HL-60/S4 treated with retinoic acid at 250 ng/mL for 4 days and 3 days (cell line): ENCODE data around the gene CDH4.
"Not testable (repeated sequence)": the region's sequence is repeated elsewhere in the genome, so short reads cannot be mapped to it uniquely, and the experiment has no call there.

Experiments
- in situ Hi-C: fragments of 300-500 bp; cut with MboI; formaldehyde crosslinking; loops from 2 replicates; pipeline ENCODE4 v1.7.0; 2022; ENCODE audit warnings: low sequenced_read_pairs

CDH4 gene

DNA sequence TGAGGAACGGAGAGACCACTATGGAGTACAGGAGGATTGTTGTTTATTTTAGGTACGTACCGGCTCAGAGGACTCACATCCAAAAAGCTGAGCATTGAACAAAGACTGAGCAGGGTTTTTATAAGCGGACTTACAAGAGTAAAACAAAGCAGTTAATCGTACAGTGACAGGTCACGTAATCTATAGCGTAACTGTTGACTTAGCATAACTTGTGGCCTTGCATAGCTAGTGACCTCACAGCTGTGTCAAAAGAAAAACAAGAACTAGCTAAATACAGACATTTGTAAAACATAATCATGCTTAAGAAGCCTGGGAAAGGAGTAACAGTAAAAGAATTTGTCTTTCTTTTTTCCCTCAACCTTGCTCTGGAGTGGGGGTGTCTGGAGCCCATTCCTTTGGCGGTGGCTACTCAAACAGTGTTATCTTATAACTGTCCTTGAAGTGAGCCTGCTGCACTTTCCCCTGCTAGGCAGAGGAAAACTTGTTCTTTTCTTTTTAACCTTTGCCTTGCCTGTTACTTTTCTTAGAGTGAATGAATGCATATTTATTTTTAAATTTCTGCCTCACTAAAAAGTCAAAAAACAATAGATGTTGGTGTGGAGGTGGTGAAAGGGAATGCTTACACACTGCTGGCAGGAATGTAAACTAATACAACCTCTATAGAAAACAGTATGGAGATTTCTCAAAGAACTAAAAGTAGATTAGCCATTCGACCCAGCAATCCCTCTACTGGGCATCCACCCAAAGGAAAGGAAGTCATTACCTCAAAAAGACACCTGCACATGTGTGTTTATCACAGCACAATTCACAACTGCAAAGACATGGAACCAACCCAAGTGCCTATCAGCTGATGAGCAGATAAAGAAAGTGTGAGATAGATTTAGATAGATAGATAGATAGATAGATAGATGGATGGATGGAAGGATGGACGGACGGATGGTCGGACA is 704.6 kb downstream of the CDH4 start:
- in situ Hi-C loops: no loop called here

DNA sequence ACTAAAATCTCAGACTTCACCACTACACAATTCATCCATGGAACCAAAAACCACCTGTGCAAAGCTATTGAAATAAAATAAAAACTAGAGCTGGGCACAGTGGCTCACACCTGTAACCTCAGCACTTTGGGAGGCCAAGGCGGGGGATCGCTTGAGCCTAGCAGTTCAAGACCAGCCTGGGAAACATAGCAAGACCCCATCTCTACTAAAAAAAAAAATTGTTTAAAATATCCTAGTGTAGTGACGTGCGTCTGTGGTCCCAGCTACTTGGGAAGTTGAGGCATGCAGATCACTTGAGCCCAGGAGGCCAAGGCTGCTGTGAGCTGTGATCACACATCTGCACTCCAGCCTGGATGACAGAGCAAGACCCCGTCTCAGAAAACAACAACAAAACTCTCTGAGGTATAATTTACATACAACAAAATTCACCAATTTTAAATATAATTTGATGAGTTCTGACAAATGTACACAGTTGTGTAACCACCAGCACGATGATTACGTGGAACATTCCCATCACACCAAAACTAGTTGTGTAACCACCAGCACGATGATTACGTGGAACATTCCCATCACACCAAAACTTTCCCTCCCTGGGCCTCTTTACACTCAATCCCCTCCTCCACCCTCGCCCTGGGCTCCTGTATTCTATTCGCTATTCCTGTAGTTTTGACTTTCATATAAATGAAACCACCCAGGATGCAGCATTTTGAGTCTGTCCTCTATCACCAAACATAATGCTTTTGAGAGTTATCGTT is 706.1 kb downstream of the CDH4 start:
- in situ Hi-C loops: no loop called here

DNA sequence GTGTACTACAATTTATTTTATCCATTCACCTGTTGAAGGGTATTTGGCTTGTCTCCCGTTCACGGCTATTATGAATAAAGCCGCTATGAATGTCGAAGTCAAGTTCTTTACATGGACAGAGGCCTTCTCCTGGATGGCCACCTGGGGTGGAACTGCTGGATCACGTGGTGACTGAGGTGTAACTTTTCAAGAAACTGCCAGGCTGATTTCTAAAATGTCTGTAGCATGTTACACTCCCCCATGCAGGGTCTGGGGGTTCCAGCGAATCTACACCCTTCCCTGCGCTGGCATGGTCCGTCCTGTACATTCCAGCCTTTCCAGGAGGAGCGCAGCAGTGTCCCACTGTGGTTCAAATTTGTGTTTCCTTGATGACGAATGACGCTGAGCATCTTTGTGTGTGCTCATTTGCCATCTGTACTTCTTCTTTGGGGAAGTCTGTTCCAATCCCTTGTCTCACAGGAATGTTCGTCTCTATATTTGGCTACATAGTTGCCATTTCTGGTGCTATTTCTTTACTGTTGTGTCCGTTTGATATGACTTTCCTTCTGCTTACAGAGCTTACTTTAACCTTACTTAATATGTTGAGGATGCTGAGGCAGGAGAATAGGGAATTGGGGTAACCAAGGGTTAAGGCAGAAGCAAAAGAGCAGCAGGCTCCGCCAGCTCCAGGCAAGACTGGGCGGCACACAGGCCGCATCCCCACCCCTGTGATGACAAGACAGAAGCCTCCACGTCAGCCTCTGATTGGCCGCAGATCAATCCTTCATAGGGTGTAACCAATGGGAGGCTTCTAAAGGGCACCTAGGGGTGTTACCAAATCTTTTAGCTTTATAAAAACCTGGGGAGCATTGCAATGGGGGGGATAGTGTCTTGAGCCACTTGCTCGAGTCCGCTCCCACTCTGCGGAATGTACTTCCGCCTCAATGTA is 707.0 kb downstream of the CDH4 start:
- in situ Hi-C loops: no loop called here

DNA sequence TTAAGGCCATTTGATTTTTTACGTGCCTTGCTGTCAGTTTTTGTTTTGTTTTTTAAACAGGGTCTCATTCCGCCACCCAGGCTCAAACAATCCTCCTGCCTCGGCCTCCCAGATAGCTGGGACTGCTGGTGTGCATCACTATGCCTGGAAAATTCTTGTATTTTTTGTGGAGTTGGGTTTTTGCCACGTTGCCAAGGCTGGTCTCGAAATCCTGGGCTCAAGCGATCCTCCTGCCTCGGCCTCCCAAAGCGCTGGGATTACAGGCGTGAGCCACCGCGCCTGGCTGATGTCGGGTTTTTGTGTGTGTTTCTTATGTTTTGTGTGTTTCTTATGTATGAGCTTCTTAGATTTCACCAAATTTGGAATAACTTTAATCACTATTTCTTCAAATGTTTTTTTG is 708.8 kb downstream of the CDH4 start:
- in situ Hi-C loops: no loop called here

DNA sequence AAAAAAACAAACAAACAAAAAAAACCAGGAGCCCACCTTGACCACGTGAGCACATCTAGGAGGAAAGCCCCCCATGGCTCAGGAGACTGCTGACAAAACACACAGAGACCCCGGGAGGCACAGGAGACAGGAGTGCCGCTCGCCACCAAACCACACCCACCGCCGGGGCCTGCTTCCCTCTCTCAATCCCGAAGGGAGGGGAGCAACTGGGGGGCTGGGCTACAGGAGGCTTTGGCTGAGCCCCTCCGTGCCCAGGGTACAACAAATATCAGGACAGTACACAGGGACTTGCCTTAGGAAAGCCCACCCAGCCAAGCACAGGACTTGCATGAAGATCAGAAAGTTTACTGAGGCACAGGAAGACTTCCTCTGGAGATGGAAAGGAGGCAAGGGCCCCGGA is 711.1 kb downstream of the CDH4 start:
- in situ Hi-C loops: no loop called here

DNA sequence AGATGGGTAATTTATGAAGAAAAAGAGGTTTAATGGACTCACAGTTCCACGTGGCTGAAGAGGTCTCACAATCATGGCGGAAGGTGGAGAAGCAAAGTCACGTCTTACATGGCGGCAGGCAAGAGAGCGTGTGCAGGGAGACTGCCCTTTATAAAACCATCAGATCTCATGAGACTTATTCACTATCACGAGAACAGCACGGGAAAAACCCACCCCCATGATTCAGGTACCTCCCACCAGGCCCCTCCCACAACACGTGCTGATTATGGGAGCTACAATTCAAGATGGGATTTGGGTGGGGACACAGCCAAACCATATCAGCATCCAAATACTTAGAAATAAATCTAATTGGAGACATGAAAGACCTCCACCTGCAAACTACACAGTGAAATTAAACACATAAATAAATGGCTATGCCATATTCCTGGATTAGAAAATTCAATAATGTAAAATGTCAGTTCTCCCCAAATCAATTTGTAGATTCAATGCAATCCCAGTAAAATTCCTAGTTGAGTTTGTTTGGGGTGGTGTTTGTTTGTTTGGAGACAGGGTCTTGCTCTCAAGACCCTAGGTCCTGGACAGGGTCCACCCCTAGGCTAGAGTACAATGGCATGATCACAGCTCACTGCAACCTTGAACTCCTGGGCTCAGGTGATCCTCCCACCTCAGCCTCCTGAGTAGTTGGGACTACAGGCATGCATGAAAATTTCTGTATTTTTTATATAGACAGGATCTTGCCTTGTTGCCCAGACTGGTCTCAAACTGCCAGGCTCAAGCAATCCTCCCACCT is 712.0 kb downstream of the CDH4 start:
- in situ Hi-C loops: no loop called here

DNA sequence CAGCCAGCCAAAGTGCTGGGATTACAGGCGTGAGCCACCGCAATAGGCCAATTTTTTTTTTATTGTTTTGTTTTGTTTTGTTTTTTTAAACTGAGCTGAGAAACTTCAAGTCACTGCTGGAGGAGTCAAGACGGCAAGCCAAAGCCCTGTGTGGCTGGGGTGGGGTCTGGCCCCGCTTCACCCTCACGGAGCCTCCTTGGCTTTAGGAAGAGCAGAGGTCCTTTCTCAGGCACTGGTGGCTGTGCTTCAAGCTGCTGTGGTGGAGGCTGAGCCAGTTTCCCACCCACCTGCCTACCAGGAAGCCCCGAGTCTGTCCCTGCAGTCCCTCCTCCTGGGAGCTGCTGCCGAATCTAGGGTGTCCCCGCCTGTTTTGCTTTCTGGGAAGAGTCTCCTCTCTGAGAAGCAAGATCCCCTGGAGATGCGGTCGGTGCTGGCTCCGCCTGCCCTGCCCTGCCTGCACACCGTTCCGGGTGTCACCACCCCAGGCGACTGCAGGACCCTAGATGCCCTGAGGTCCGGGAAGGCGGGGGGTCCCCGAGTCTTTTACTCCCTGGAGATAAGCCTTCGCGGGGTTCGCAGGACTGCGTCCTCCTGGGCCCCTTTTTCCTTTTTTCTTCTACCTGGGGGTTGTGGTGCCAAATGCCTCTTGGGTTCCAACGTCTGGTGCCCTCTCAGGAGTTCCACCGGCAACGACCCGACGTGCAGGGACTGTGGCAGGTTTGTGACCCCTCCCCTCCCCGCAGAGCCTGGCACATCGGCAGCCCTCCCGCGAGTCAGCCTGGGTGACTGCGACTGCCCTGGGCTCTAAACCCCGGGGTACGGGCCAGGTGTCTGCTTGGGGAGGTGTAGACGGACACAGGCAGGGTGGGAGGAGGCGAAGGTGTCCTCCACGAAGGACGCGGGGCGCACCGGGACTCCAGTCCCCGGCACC is 712.9 kb downstream of the CDH4 start:
- in situ Hi-C loops: no loop called here

DNA sequence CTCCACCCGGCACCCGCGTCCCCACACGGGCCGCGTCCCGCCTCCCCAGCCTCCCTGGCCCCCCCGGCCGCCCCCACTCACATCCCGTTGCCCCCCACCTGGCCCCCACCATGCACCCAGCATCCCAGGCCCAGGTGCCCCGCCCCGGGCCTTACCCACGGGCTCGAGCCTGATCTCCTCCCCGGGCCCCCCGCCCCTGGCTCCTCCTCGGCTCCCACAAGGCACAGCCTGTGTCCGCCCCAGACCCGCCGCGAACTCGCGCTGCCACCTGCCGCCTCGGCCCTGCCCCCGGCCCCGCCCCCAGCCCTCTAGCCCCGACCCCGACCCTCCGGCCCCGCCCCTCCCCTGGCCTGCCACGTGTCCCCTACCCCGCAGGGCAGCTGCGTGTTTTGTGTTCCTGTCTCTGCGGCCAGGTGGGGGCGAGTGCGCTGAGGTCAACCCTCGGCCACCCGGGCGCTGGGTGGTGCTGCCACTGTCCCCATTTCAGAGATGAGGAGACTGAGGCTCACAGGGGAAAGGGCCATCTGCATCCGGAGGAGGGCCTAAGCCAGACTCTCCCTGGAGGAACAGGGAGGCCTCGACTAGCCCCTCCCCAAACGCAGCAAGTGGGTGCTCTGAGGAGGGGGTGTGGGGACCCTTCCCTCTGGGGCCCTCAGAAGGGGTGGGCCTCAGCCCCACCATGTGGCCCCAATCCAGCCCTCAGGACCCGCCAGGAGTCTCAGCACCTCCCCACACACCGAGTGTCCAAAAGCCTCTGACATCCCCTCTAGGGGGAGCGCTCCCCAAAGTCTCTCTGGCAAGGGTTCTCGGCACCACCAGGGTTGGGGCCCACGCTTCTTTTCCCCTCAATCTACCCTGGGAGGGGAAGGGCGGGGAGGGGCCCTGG is 713.8 kb downstream of the CDH4 start:
- in situ Hi-C loops: no loop called here

DNA sequence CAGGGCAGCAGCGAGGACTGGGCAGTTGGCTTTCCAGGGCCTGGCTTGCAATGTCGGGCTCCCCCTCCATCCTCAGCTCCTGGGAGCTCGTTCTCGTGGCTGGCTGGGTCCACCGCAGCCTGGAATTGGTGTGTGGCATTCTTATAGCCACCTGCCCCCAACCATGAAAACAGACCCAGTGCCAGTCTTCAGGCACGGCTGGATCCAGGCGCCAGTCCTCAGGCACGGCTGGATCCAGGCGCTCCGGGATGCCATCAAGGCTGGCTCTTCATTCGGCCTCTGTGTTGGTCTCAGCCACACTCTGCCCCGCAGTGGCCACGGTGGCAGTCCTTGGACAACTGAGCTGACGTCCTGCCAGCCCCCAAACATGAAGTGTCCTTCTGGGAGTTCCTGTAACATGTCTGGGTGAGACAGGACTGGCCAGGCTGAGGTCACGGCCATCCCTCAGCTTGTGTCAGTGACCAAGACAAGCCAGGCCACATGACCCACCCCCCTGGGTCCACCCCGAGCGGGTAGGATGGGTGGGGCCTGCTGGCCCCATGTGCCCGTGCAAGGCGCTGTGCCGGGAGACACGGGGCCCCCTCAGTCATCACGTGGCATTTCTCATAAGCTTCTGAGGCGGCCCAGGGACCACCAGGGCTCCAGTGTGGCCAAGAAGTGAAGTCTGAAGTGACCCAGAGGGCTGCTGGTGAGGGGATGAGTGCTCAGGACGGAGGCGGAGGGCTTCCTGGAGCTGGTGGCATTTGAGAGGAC is 714.6 kb downstream of the CDH4 start:
- in situ Hi-C loops: no loop called here

DNA sequence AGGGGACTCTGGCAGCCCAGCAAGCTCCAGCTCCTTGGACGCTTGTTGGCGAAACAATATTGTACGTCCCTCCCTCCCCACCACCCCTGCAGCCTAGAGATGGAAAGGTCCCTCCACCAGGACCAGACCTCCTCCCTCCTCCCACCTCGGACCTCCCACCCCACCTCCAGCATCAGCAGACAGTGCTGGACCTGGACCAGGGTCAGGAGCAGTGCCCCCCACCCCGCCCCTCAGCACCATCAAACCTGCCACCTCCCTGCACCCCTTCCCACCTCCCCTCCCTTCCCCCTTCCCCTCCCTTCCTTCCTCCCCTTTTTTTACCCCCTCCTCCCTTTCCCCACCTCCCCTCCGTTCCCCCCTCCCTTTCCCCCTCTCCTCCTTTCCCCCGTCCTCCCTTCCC is 715.2 kb downstream of the CDH4 start:
- in situ Hi-C loops: no loop called here

DNA sequence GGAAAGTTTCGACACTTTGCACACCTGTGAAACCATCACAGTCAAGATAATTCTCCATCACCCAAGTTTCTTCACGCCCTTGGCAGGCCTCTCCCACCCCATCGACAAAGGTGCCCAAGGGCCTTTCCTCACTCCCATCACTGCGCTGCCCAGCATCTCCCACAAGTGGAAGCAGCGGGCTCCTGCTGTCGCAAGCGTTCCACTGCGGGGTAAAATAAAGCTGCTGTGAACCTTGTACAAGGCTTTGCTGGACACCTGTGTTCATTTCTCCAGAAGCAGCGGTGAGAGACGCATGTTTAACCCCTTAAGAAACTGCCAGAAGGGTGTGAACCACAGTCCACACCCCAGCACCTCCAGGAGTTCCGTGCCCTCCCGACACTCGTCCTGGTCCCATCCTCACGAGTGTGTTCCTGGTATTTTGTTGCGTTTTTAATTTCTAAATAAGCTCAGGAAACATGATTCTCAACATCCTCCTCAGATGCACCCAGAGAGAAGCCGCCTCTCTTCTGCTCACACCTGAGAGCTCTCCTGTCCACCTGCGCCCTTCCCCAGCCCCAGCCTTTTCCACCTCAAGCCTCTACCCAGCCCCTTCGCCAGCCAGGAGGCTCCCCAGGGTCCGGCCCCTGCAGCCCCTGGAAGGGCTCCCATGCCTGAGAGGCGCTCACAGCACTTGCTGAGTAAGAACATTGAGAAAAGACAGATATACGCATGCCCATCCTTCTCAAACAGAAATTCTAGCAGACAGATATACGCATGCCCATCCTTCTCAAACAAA is 716.2 kb downstream of the CDH4 start:
- in situ Hi-C loops: no loop called here

DNA sequence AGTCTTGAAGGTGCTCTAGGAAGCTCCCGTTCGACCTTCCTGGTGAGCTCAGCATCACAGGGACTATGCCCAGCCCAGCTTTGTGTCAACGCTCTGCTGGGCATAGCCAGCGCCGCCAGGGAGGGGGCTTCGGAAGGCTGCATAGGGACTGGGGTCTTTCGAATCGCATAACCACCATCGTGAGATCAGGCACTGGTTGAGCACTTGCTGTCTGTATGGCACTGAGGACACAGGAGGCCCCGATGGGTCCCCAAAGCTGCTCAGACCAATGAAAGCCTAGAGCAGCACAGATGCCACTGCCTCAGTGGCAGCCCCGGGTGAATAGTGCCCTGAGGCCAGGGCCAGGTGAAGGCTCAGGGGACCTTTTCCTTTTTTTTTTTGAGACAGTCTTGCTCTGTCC is 716.9 kb downstream of the CDH4 start:
- in situ Hi-C loops: no loop called here

DNA sequence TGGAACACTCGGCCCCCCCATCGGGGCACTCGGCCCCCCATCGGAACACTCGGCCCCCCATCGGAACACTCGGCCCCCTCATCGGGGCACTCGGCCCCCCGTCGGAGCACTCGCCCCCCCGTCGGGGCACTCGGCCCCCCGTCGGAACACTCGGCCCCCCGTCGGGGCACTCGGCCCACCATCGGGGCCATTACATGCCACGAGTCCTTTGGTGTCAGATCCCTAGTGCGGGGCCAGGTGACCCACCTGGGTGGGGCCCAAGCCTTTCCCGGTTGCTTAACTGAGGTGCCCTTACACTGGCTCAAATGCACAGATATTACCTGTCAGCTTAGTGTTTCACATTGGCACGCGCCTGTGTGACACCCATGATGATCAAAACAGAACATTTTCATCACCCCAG is 717.7 kb downstream of the CDH4 start:
- in situ Hi-C loops: no loop called here

DNA sequence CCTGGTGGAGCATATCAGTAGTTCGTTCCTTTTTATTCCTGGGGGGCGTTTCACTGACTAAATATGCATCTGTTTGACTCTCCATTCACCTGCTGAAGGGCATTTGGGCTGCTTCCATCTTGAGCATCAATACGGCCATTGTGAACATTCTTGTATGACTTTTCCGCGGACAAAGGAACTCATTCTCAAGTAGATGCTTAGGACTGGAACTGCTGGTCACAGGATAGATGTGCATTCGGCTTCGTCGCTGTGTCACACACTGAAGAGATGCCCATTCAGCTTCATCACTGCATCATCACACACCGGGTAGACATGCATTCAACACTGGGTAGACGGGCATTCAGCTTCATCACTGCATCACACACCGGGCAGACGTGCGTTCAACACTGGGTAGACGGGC is 718.3 kb downstream of the CDH4 start:
- in situ Hi-C loops: no loop called here

DNA sequence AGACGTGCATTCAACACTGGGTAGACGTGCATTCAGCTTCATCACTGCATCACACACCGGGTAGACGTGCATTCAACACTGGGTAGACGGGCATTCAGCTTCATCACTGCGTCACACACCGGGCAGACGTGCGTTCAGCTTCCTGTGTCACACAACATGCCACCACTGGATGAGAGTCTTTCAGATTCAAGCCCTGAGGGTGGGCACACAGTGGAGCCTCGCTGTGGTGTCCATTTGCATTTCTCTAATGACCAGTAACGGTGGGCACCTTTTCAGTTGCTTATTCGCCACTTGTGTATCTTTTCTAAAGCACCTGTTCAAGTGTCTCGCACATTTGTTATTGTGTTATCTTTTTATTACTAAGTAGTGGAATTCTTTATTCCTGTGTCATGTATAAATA is 719.5 kb downstream of the CDH4 start:
- in situ Hi-C loops: not testable (repeated sequence)

DNA sequence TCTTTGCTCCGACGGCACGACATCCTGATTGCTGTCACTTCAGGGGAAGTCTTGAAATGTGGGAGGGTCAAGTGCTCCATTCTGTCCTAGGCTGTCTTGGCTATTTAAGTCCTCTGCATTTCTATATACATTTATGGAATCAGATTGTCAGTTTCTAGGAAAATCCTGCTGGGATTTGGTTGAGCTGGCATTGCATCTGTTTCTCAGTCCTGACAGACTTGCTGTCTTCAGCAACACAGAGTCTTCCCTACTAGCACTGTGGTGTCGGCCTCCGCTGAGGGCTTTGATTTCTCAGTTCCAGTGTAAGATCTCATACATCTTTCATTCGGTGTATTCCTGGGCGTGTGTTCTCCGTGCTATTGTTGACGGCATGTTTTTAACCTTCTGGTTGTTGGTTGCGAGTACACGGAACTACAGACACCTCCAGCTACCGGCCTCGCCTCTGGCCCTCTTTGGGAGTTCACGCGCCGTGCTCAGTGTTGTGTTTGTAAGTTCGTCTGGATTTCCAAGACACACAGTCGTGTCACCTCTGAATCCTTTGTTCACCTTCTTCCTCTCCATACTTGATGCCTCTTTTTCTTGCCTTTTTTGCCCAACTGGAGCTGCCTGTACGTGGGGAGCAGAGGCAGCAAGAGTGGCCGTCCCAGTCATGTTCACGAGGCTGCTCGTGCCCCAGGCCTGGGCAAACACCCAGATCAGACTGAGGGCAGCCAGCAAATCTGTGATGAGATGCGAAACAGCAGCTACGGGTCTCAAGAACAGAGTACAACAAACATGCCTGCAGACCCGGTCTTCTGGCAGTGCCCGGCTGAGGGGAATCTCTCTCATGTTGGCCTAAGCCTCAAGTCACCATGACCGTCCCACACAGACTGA is 720.8 kb downstream of the CDH4 start:
- in situ Hi-C loops: no loop called here
